ENCODE measurements around the gene TLE6. TPM values are rescaled to one million over a fixed set of nuclear protein-coding genes. Genes with fewer than 3 reads are reported as not detected.

TLE6 gene
- total and polyA plus RNA-seq, 10 of the 15 experiments (the other 5 are each of a cell fraction or from before 2014, with no cell fraction given): 2.7 to 13.8 (median 6.4) TPM

DNA sequence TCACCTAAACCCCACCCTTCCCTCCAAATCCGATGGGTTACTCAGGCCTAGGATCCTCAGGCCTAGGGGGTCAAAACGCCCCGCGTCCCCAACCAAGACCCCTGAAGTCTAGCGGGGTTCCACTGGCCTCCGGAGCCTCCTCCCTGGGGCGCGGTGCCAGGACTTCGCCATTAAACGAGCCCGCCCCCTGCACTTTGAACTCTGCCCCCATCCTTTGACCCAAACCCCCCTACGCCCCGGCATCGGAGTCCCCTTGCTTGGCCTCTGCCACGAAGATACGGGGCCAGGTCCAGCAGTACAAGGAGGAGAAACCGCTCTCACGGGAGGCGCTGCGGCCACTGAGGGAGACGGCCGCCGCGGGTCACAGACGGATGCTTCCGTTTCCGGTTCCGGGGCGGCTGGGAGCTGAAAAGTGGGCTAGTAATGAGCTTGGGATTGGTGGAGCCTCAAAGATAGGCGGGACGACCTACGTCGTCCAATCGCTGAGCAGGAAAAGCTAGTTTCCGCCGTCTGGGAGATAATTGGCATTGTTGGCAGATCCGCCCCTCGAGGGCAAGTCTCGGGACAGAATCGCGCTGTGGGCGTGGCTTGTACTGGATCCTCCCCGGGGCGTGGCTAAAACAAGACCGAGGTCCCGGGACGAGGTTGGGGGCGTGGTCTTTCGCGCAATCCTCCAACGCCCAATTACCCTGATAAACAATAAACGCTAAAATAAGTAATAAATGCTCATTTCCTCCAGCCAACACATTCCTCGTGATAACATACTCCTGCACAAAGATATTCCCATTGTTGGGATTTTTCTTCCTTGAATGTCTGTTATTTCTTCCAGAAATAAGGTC is 26.9 kb upstream of the TLE6 start (continued):
- TF ChIP-seq, protein P1, sequence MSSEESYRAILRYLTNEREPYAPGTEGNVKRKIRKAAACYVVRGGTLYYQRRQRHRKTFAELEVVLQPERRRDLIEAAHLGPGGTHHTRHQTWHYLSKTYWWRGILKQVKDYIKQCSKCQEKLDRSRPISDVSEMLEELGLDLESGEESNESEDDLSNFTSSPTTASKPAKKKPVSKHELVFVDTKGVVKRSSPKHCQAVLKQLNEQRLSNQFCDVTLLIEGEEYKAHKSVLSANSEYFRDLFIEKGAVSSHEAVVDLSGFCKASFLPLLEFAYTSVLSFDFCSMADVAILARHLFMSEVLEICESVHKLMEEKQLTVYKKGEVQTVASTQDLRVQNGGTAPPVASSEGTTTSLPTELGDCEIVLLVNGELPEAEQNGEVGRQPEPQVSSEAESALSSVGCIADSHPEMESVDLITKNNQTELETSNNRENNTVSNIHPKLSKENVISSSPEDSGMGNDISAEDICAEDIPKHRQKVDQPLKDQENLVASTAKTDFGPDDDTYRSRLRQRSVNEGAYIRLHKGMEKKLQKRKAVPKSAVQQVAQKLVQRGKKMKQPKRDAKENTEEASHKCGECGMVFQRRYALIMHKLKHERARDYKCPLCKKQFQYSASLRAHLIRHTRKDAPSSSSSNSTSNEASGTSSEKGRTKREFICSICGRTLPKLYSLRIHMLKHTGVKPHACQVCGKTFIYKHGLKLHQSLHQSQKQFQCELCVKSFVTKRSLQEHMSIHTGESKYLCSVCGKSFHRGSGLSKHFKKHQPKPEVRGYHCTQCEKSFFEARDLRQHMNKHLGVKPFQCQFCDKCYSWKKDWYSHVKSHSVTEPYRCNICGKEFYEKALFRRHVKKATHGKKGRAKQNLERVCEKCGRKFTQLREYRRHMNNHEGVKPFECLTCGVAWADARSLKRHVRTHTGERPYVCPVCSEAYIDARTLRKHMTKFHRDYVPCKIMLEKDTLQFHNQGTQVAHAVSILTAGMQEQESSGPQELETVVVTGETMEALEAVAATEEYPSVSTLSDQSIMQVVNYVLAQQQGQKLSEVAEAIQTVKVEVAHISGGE (CRISPR knock-in tag; IDR thresholded peaks at IDR 0.05): no peak
- TF ChIP-seq, protein P2, sequence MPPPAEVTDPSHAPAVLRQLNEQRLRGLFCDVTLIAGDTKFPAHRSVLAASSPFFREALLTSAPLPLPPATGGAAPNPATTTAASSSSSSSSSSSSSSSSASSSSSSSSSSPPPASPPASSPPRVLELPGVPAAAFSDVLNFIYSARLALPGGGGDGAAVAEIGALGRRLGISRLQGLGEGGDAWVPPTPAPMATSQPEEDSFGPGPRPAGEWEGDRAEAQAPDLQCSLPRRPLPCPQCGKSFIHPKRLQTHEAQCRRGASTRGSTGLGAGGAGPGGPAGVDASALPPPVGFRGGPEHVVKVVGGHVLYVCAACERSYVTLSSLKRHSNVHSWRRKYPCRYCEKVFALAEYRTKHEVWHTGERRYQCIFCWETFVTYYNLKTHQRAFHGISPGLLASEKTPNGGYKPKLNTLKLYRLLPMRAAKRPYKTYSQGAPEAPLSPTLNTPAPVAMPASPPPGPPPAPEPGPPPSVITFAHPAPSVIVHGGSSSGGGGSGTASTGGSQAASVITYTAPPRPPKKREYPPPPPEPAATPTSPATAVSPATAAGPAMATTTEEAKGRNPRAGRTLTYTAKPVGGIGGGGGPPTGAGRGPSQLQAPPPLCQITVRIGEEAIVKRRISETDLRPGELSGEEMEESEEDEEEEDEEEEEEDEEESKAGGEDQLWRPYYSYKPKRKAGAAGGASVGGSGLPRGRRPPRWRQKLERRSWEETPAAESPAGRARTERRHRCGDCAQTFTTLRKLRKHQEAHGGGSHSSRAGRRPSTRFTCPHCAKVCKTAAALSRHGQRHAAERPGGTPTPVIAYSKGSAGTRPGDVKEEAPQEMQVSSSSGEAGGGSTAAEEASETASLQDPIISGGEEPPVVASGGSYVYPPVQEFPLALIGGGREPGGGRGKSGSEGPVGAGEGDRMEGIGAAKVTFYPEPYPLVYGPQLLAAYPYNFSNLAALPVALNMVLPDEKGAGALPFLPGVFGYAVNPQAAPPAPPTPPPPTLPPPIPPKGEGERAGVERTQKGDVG (CRISPR knock-in tag; IDR thresholded peaks at IDR 0.05): no peak
- TF ChIP-seq STAT3 (IDR thresholded peaks at IDR 0.05; ENCODE audit: low read depth, low read length) (no peak), CREB1 (IDR thresholded peaks at IDR 0.05; ENCODE audit: low read depth) (peak; percentile 85), EZH2 (IDR thresholded peaks at IDR 0.05; ENCODE audit: borderline replicate concordance, control insufficient read depth, low read depth, low read length) (no peak), FOXK2 (IDR thresholded peaks at IDR 0.05) (no peak), SMARCA5 (IDR thresholded peaks at IDR 0.05) (peak; percentile 96), LARP7 (IDR thresholded peaks at IDR 0.05) (0 out of 2 replicates have a peak, but pooled peaks have one; percentile 50), POLR2AphosphoS5 (IDR thresholded peaks at IDR 0.05; ENCODE audit: low read length) (peak; percentile 95), MEF2A (IDR thresholded peaks at IDR 0.05; ENCODE audit: insufficient read depth, low read depth, low read length) (no peak), NR2C1 (IDR thresholded peaks at IDR 0.05) (peak; percentile 100), ASH2L (IDR thresholded peaks at IDR 0.05; ENCODE audit: borderline replicate concordance, low read depth) (no peak), TCF12 (IDR thresholded peaks at IDR 0.05; ENCODE audit: low read depth, low read length) (0 out of 2 replicates have a peak, but pooled peaks have one; percentile 44)
- TF ChIP-seq, protein P3, sequence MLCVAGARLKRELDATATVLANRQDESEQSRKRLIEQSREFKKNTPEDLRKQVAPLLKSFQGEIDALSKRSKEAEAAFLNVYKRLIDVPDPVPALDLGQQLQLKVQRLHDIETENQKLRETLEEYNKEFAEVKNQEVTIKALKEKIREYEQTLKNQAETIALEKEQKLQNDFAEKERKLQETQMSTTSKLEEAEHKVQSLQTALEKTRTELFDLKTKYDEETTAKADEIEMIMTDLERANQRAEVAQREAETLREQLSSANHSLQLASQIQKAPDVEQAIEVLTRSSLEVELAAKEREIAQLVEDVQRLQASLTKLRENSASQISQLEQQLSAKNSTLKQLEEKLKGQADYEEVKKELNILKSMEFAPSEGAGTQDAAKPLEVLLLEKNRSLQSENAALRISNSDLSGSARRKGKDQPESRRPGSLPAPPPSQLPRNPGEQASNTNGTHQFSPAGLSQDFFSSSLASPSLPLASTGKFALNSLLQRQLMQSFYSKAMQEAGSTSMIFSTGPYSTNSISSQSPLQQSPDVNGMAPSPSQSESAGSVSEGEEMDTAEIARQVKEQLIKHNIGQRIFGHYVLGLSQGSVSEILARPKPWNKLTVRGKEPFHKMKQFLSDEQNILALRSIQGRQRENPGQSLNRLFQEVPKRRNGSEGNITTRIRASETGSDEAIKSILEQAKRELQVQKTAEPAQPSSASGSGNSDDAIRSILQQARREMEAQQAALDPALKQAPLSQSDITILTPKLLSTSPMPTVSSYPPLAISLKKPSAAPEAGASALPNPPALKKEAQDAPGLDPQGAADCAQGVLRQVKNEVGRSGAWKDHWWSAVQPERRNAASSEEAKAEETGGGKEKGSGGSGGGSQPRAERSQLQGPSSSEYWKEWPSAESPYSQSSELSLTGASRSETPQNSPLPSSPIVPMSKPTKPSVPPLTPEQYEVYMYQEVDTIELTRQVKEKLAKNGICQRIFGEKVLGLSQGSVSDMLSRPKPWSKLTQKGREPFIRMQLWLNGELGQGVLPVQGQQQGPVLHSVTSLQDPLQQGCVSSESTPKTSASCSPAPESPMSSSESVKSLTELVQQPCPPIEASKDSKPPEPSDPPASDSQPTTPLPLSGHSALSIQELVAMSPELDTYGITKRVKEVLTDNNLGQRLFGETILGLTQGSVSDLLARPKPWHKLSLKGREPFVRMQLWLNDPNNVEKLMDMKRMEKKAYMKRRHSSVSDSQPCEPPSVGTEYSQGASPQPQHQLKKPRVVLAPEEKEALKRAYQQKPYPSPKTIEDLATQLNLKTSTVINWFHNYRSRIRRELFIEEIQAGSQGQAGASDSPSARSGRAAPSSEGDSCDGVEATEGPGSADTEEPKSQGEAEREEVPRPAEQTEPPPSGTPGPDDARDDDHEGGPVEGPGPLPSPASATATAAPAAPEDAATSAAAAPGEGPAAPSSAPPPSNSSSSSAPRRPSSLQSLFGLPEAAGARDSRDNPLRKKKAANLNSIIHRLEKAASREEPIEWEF (IDR thresholded peaks at IDR 0.05; ENCODE audit: insufficient replicate concordance, low read depth, low read length): no peak

All from GM12878 (cell line).